HG03565 (cell line): ENCODE data around the gene PEX14.

ENCODE experiments used
- ATAC-seq: cut with Tn5 transposase; IDR thresholded peaks from one replicate; pipeline ENCODE4 v1.9.1; 2021; ENCODE audit warnings: mild to moderate bottlenecking, moderate library complexity; ENCODE audit not compliant: unreplicated experiment

The PEX14 gene

GRCh38 chr1:10642403-10643080 lies 167.8 kb downstream of the PEX14 start:
- no peak for ATAC-seq

DNA sequence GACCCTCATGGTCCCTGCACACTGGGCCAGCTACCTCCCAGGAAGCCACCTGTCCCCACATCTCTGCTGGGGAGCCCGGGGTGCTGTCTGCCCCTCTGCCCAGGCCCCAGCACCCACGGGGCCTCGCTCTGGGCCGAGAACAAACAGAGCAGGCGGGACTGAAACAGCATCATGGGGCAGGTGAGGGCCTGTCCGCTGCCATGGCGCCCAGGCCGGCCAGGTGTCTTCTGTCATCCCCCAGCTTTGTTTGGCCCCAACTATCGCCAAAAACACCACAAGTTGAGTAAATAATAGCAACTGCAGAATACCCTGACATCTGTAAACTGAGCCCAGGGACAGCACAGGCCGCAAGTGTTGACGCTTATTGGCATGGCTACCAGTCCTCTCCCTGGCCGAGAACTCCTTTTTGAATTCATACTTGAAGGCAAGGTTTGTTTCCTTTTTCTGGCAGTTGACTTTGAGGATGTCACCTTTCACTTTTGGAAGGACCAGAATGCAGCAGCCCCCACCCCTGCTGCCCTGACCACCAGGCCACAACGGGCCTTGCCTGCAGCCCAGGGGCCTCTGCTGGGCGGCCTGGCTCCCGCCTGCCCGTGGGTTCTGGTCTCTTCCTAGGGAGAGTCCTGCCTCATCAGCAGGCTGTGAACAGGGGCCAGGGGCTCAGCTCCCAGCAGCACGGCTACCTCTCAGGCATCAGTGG lies 169.0 kb downstream of the PEX14 start:
- no peak for ATAC-seq

GRCh38 chr1:10644307-10645128 lies 169.8 kb downstream of the PEX14 start:
- no peak for ATAC-seq

GRCh38 chr1:10646347-10646861 lies 171.7 kb downstream of the PEX14 start:
- no peak for ATAC-seq

DNA sequence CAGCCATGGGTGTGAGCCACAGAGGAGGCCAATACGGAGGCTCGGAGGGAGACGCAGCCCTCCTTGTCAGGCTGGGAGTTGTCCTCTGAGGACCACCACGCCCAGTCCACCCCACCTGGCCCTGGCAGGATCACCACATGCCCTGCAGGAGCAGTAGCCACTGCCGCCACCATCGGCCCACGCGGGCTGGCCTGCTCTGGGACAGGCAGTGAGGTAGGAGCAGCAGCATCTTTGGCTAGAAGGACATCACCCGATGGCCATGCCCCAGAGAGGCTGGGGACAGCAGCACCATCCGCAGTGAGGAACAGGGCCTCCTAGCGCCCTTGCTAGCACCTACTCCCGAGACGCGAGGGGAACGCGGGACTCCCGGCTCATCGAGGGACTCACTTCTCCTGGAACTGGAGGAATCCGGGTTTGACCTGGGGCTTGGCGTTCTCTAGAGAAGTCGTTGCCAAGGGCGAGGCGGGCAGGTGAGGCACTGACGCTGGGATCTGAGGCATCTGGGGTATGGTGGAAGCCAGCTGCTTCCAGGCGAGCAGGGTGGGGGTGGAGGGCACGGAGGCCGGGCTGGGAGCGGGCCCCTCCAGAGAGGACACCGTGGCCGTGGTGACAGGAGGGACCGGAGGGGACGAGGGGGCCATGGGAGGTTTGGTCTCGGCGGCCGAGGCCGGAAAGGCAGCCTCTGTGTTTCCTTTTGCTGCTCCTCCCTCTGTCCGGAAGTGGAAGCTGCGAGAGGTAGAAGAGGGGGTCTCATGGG lies 172.8 kb downstream of the PEX14 start:
- ATAC-seq = no peak

DNA sequence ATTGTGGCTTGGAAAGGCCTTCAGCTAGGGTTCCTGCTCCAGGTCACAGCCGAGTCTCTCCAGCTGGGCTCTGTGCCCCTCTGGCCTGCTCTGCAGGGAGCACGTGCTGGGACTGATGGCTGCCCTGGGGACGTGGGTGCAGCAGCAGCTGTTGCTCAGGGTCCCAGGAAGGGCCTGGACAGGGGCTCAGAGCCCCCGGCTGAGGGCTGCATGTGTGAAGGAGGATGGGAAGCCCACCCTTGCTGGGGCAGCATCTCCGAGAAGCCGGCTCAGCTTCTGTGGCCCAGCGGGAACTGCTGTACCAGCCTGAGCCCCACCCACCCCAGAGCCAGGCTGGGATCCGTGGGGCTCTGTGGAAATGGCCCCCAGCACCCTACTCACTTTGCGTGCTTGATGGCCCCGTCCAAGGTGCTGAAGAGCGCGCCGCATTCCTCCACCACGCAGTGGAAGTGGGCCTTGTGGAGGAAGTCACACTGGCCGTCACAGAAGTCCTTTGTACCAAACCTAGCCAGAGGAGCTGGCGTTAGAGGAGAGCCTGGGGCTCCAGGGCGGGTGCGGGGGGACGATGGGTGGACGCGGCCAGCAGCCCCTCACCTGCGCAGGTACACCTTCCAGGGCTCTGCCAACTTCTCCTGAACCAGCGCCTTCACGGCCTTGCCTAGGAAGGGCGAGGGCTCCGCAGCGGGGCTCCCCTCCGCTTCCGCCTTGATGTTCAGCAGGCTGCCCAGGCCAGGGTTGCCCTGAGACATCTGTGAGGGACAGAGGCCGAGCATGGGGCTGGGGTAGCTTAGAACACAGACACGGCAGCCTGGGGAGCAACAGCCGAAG lies 174.2 kb downstream of the PEX14 start:
- no peak for ATAC-seq

GRCh38 chr1:10649517-10650201 lies 174.9 kb downstream of the PEX14 start:
- no peak for ATAC-seq

- no peak for ATAC-seq
Measured at GRCh38 chr1:10650556-10651388, 176.0 kb downstream of the PEX14 start.

DNA sequence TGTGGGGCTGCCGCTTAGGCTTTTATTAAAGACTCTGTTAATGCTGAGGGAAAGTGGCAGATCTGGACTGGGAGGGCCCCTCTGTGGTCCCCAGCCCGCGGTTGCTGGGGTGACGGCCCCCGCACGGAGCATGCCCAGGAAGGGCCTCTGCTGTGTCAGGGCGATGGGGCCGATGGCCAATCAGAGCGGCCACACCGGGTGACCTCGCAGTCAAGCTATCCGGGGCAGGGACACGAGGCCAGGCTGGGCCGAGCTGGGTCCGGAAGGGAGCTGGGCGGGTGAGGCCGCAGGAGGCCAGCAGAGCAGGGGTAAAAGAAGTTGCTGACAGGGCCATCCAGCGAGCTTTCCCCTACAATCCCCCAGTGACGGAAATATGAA lies 176.6 kb downstream of the PEX14 start:
- no peak for ATAC-seq

DNA sequence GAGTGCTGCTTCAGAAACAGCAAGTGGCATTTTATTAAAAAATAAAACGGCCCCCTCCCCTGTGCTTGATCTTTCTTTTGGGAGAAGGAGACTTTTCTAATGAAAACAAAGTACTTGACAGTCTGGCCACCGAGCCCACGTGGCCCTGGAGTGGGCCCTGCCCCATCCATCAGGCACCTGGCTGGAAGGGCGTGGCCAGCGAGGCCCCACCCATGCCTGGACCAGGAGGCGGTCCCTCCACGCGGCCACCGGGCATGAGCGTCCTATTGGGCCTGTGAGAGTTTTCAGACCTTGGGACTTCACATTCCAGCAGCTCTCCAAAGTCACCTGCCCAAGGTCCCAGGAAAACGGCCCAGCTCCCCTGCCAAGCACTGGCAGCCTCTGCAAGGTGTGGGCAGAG lies 177.0 kb downstream of the PEX14 start:
- ATAC-seq = no peak

- ATAC-seq = no peak
Measured at GRCh38 chr1:10652626-10653025, 177.9 kb downstream of the PEX14 start.

DNA sequence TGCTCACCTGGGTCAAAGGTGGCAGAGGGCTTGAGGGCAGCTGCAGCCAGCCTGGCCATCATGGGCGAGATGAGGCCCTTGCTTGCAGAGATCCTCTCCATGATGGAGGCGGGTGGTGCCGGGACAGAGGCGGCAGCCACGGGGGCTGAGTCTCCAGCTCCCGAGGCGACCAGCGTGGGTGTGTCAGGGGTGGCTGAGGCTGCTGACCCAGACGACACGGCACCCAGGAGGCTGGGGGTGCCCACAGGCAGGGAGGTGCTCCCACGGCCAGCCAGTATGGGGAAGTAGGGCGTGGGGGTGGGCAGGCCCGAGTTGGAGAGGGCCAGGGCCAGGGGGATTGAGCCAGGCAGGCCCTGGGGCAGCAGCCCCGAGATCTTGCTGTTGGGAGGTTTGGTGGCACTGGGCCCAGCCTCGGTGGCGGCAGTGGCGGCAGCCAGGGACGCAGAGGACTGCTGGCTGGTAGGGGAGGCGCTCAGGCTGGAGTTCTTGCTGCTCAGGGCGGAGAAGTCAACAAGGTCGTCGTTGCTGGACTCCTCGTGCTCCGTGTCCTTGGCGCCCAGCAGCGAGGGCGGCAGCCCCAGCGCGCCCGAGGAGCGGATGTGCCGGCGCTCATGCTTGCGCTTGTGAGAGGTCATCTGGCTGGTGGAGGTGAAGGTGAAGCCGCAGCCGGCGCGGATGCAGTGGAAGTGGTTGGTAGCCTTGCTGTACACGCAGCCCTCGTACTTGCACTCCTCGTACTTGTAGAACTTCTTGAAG lies 178.8 kb downstream of the PEX14 start:
- no peak for ATAC-seq

- ATAC-seq = no peak
Measured at GRCh38 chr1:10655002-10655401, 180.3 kb downstream of the PEX14 start.

- ATAC-seq = no peak
Measured at GRCh38 chr1:10656431-10656830, 181.7 kb downstream of the PEX14 start.

- ATAC-seq = no peak
Measured at GRCh38 chr1:10657088-10657847, 182.5 kb downstream of the PEX14 start.

DNA sequence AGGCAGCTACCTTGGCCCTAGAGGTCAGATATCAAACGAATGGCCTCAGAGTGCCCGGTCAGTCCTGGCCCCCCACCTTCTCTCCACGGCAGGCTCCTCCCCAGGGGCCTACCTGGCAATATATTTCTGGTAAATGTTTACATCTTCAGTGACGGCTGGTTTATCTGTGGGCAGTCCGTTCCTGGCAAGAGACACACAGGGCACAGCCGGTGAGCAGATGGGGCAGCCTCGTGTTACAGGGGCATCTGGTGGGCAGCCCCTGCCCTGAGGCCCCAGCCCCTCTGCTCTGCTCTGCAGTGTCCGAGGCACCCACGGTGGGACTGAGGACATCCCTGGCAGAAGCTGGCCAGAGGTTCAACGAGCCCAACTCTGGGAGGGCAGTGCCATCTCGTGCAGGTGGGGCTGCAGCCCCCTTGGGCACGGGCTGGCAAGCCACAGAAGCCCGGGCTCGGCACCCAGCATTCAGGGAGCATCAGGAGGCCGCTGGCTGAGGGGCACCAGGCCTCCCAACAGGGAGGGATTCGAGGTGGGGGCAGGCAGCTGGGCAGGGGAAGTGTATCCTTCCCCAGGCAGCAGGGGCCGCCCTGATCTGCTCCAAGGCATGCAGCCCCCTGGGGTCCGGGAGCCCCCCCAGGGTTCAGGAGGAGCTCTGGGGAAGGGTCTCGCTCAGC lies 183.8 kb downstream of the PEX14 start:
- no peak for ATAC-seq

GRCh38 chr1:10659218-10659617 lies 184.5 kb downstream of the PEX14 start:
- ATAC-seq = no peak
